ENCODE results near the gene SGSM2. TPM values are rescaled to one million over a fixed set of nuclear protein-coding genes. Genes with fewer than 3 reads are reported as not detected.

Gene SGSM2
- total RNA-seq, 1 donor = 37.3 TPM

- no peak overlapping the region for H3K27ac ChIP-seq (ENCODE audit: low read depth, low read length)
- peaks cover 9% of the 10 kb centered on the region for H3K36me3 ChIP-seq (ENCODE audit: insufficient read depth, low read length)
- H4K20me1 ChIP-seq (ENCODE audit: insufficient read depth, low read length) = no peaks in the 10 kb centered on the region
- no peak overlapping the region for H3K4me3 ChIP-seq (ENCODE audit: insufficient read depth, low read length)
- H3K4me2 ChIP-seq (ENCODE audit: insufficient read depth, low read length) = peak overlapping the region; percentile 1
- H3K9me3 ChIP-seq (ENCODE audit: low read depth, low read length) = no peaks in the 10 kb centered on the region
- DNase-seq (ENCODE audit: insufficient read length, low spot score, missing footprints) = peak; percentile 90
- H2AFZ ChIP-seq (ENCODE audit: low read length) = no peak overlapping the region
- no peaks in the 10 kb centered on the region for H3K27me3 ChIP-seq (ENCODE audit: insufficient read depth, low read length)
- H3K4me1 ChIP-seq (ENCODE audit: insufficient read depth, low read length) = peaks cover 23% of the 10 kb centered on the region
- TF ChIP-seq CTCF (IDR thresholded peaks at IDR 0.05; ENCODE audit: extremely low read depth, low read depth, low read length) = no peak
- no peaks in the 10 kb centered on the region for H3K79me2 ChIP-seq (ENCODE audit: insufficient read depth, low read length)
Measured at GRCh38 chr17:2419486-2419885, 82.2 kb downstream of the SGSM2 start.

- peak; percentile 64 for DNase-seq (ENCODE audit: insufficient read length, low spot score, missing footprints)
Measured at GRCh38 chr17:2420176-2420575, 82.9 kb downstream of the SGSM2 start.

GRCh38 chr17:2421315-2422147 lies 84.2 kb downstream of the SGSM2 start:
- H3K27me3 ChIP-seq (ENCODE audit: insufficient read depth, low read length) = no peaks in the 10 kb centered on the region
- H2AFZ ChIP-seq (ENCODE audit: low read length) = no peak overlapping the region
- peaks cover 9% of the 10 kb centered on the region for H3K36me3 ChIP-seq (ENCODE audit: insufficient read depth, low read length)
- TF ChIP-seq CTCF (IDR thresholded peaks at IDR 0.05; ENCODE audit: extremely low read depth, low read depth, low read length) = peak; percentile 29
- no peak overlapping the region for H3K4me3 ChIP-seq (ENCODE audit: insufficient read depth, low read length)
- no peaks in the 10 kb centered on the region for H4K20me1 ChIP-seq (ENCODE audit: insufficient read depth, low read length)
- H3K9me3 ChIP-seq (ENCODE audit: low read depth, low read length) = no peaks in the 10 kb centered on the region
- peak; percentile 58 for DNase-seq (ENCODE audit: insufficient read length, low spot score, missing footprints)
- H3K4me1 ChIP-seq (ENCODE audit: insufficient read depth, low read length) = peaks cover 17% of the 10 kb centered on the region
- H3K4me2 ChIP-seq (ENCODE audit: insufficient read depth, low read length) = no peak overlapping the region
- H3K27ac ChIP-seq (ENCODE audit: low read depth, low read length) = no peak overlapping the region
- no peaks in the 10 kb centered on the region for H3K79me2 ChIP-seq (ENCODE audit: insufficient read depth, low read length)

More at GRCh38 chr17:2420176-2420575, 82.9 kb downstream of the SGSM2 start:
- Histone ChIP-seq H3K36me3 (ENCODE audit: insufficient read depth, low read length) (peaks cover 9% of the 10 kb centered on the region), H3K4me1 (ENCODE audit: insufficient read depth, low read length) (peaks cover 23% of the 10 kb centered on the region), H3K79me2 (ENCODE audit: insufficient read depth, low read length) (no peaks in the 10 kb centered on the region), H3K4me2 (ENCODE audit: insufficient read depth, low read length) (no peak overlapping the region), H3K4me3 (ENCODE audit: insufficient read depth, low read length) (no peak overlapping the region), H3K27me3 (ENCODE audit: insufficient read depth, low read length) (no peaks in the 10 kb centered on the region), H3K9me3 (ENCODE audit: low read depth, low read length) (no peaks in the 10 kb centered on the region), H4K20me1 (ENCODE audit: insufficient read depth, low read length) (no peaks in the 10 kb centered on the region), H3K27ac (ENCODE audit: low read depth, low read length) (no peak overlapping the region), H2AFZ (ENCODE audit: low read length) (no peak overlapping the region)
- TF ChIP-seq CTCF (IDR thresholded peaks at IDR 0.05; ENCODE audit: extremely low read depth, low read depth, low read length) = no peak

- peak; percentile 13 for DNase-seq (ENCODE audit: insufficient read length, low spot score, missing footprints)
- Histone ChIP-seq H3K27ac (ENCODE audit: low read depth, low read length) (no peak overlapping the region), H3K27me3 (ENCODE audit: insufficient read depth, low read length) (no peaks in the 10 kb centered on the region), H3K4me1 (ENCODE audit: insufficient read depth, low read length) (peaks cover 27% of the 10 kb centered on the region), H3K79me2 (ENCODE audit: insufficient read depth, low read length) (no peaks in the 10 kb centered on the region), H3K36me3 (ENCODE audit: insufficient read depth, low read length) (peaks cover 9% of the 10 kb centered on the region), H3K4me2 (ENCODE audit: insufficient read depth, low read length) (no peak overlapping the region), H3K9me3 (ENCODE audit: low read depth, low read length) (no peaks in the 10 kb centered on the region), H4K20me1 (ENCODE audit: insufficient read depth, low read length) (no peaks in the 10 kb centered on the region), H3K4me3 (ENCODE audit: insufficient read depth, low read length) (no peak overlapping the region), H2AFZ (ENCODE audit: low read length) (no peak overlapping the region)
- TF ChIP-seq CTCF (IDR thresholded peaks at IDR 0.05; ENCODE audit: extremely low read depth, low read depth, low read length) = no peak
Measured at GRCh38 chr17:2423271-2423670, 86.0 kb downstream of the SGSM2 start.
